Naive thymus-derived CD4-positive, alpha-beta T cell (primary cell): ENCODE data around the gene CACNG1. TPM values are rescaled to one million over a fixed set of nuclear protein-coding genes. Genes with fewer than 3 reads are reported as not detected.
"Not testable (repeated sequence)": the region's sequence is repeated elsewhere in the genome, so short reads cannot be mapped to it uniquely, and the experiment has no call there.

Experiments
- ATAC-seq: fragments of 150-1000 bp; cut with Tn5 transposase; 2 replicates; pipeline ENCODE4 v1.10.0; 2021; ENCODE audit warnings: mild to moderate bottlenecking, moderate library complexity
- CTCF ChIA-PET: fragments of 350-600 bp; sonication (Branson Sonifier 250); formaldehyde crosslinking; loops from one replicate; lab custom pipeline; 2021; ENCODE audit warnings: antibody characterized with exemption; lab: Charles Lee
- POLR2A ChIA-PET: fragments of 350-600 bp; sonication (Branson Sonifier 250); formaldehyde crosslinking; loops from one replicate; lab custom pipeline; 2021; ENCODE audit warnings: antibody characterized with exemption, inconsistent platforms; lab: Charles Lee
- DNase-seq, 9 donors: peaks; one replicate each; pipeline versions ENCODE4 v3.0.0 to v3.0.0-alpha.2; 2020 to 2022; ENCODE audit warnings: mixed read lengths in 1 of 9
- H3K27ac ChIP-seq: one replicate; pipeline ENCODE4 v1.7.0; 2013; ENCODE audit warnings: mild to moderate bottlenecking, low read depth, low read length, moderate library complexity
- H3K27me3 ChIP-seq, 2 donors: one replicate each; pipeline ENCODE4 v1.7.0; 2013; ENCODE audit warnings: low read length in 2 of 2, mild to moderate bottlenecking in 2 of 2, moderate library complexity in 2 of 2; ENCODE audit not compliant: control insufficient read depth in 2 of 2, insufficient read depth in 2 of 2
- H3K36me3 ChIP-seq, 3 experiments: 1 replicate in 2 of 3; 2 replicates in 1 of 3; pipeline ENCODE4 v1.7.0; 2013; ENCODE audit warnings: low read length in 3 of 3, mild to moderate bottlenecking in 3 of 3, moderate library complexity in 1 of 3; ENCODE audit not compliant: insufficient read depth in 3 of 3, control insufficient read depth in 2 of 3
- H3K4me1 ChIP-seq, 2 donors: one replicate each; pipeline ENCODE4 v1.7.0; 2013; ENCODE audit warnings: low read length in 2 of 2, mild to moderate bottlenecking in 2 of 2, moderate library complexity in 1 of 2; ENCODE audit not compliant: control insufficient read depth in 2 of 2, insufficient read depth in 2 of 2
- H3K4me3 ChIP-seq: 2 replicates; pipeline ENCODE4 v1.7.0; 2013; ENCODE audit warnings: mild to moderate bottlenecking, low read length
- H3K9me3 ChIP-seq, 3 experiments: 1 replicate in 2 of 3; 2 replicates in 1 of 3; pipeline ENCODE4 v1.7.0; 2013; ENCODE audit warnings: low read length in 3 of 3; ENCODE audit not compliant: control insufficient read depth in 2 of 3
- H3K27ac Mint-ChIP-seq, 9 donors: one replicate each; pipeline ENCODE4 v1.8.0; 2020 to 2022; ENCODE audit warnings: mixed read lengths in 9 of 9, mild to moderate bottlenecking in 8 of 9, moderate library complexity in 5 of 9, inconsistent platforms in 2 of 9
- H3K27me3 Mint-ChIP-seq, 5 donors: one replicate each; pipeline ENCODE4 v1.8.0; 2021 to 2022; ENCODE audit warnings: mixed read lengths in 5 of 5, mild to moderate bottlenecking in 1 of 5
- H3K36me3 Mint-ChIP-seq, 5 donors: one replicate each; pipeline ENCODE4 v1.8.0; 2020 to 2022; ENCODE audit warnings: mixed read lengths in 5 of 5, mild to moderate bottlenecking in 3 of 5, inconsistent platforms in 1 of 5
- H3K4me1 Mint-ChIP-seq, 7 donors: one replicate each; pipeline ENCODE4 v1.8.0; 2020 to 2022; ENCODE audit warnings: mixed read lengths in 7 of 7, mild to moderate bottlenecking in 3 of 7, inconsistent platforms in 1 of 7
- H3K4me3 Mint-ChIP-seq, 10 donors: one replicate each; pipeline ENCODE4 v1.8.0; 2020 to 2022; ENCODE audit warnings: mild to moderate bottlenecking in 10 of 10, mixed read lengths in 10 of 10, moderate library complexity in 6 of 10, inconsistent platforms in 2 of 10
- H3K9me3 Mint-ChIP-seq, 11 donors: one replicate each; pipeline ENCODE4 v1.8.0; 2020 to 2022; ENCODE audit warnings: mixed read lengths in 11 of 11, mild to moderate bottlenecking in 4 of 11, inconsistent platforms in 1 of 11, moderate library complexity in 1 of 11
- intact Hi-C, 2 donors: fragments of 100-400 bp; cut with micrococcal nuclease; formaldehyde crosslinking; loops; one replicate each; pipeline ENCODE4 v1.15.1; 2023
- polyA plus RNA-seq, 2 donors: library from polyadenylated mRNA; unstranded; fragments of 300-500 nt; fragmentation: Illumina TruSeq; gene quantifications; one replicate each; pipeline ENCODE4 v1.2.3, GENCODE V29; 2021
- total RNA-seq, 6 experiments: library from RNA in 5 of 6; stranded (reverse) in 5 of 6; gene quantifications; 1 replicate in 5 of 6; 2 replicates in 1 of 6; pipeline ENCODE4 v1.2.3 and lab custom pipeline; 2021 to 2026

Gene CACNG1
- total and polyA plus RNA-seq, 7 experiments from 2014 or later: not detected

- H3K27ac ChIP-seq, H3K27me3 Mint-ChIP-seq, DNase-seq, CTCF ChIA-PET, ATAC-seq, H3K27me3 ChIP-seq, H3K4me3 Mint-ChIP-seq, POLR2A ChIA-PET, H3K4me3 ChIP-seq, intact Hi-C loops, H3K9me3 ChIP-seq, H3K9me3 Mint-ChIP-seq, H3K4me1 ChIP-seq: not testable (repeated sequence)
- peaks cover 10 to 46% (median 39%) of the 10 kb centered on the region in 5 donors for H3K36me3 Mint-ChIP-seq
- H3K27ac Mint-ChIP-seq: peak overlapping the region in 1 of 9 donors; percentile 5
- peaks cover 0 to 11% (median 0%) of the 10 kb centered on the region in 3 experiments for H3K36me3 ChIP-seq
- peaks cover 15 to 68% (median 55%) of the 10 kb centered on the region in 7 donors for H3K4me1 Mint-ChIP-seq
These were observed 48.4 kb downstream of the CACNG1 start for GRCh38 chr17:67092710-67093109.

GRCh38 chr17:67093348-67093747 lies 49.0 kb downstream of the CACNG1 start:
- H3K27me3 Mint-ChIP-seq: no peaks in the 10 kb centered on the region
- peaks cover 10 to 48% (median 39%) of the 10 kb centered on the region in 5 donors for H3K36me3 Mint-ChIP-seq
- Histone ChIP-seq H3K9me3 (no peaks in the 10 kb centered on the region), H3K27ac (no peak overlapping the region), H3K4me3 (no peak overlapping the region), H3K4me1 (no peaks in the 10 kb centered on the region), H3K27me3 (no peaks in the 10 kb centered on the region), H3K36me3 (peaks cover 0 to 8% (median 0%) of the 10 kb centered on the region in 3 experiments)
- intact Hi-C loops: no loop called here
- H3K9me3 Mint-ChIP-seq: peaks cover 0 to 3% (median 0%) of the 10 kb centered on the region in 11 donors
- peak overlapping the region in 1 of 10 donors; percentile 2 for H3K4me3 Mint-ChIP-seq
- ChIA-PET POLR2A (no interaction called here), CTCF (no interaction called here)
- peaks cover 15 to 72% (median 60%) of the 10 kb centered on the region in 7 donors for H3K4me1 Mint-ChIP-seq
- H3K27ac Mint-ChIP-seq: peak overlapping the region in 1 of 9 donors; percentile 5
- DNase-seq (no peak), ATAC-seq (no peak)

GRCh38 chr17:67095291-67095690 lies 50.9 kb downstream of the CACNG1 start:
- not testable (repeated sequence) for DNase-seq, H3K27ac ChIP-seq
- peaks cover 14 to 78% (median 62%) of the 10 kb centered on the region in 7 donors for H3K4me1 Mint-ChIP-seq

GRCh38 chr17:67095803-67096202 lies 51.4 kb downstream of the CACNG1 start:
- POLR2A ChIA-PET: no interaction called here

More at GRCh38 chr17:67095291-67095690, 50.9 kb downstream of the CACNG1 start:
- H3K27ac Mint-ChIP-seq, POLR2A ChIA-PET, H3K4me3 ChIP-seq, H3K36me3 ChIP-seq, H3K4me1 ChIP-seq, H3K4me3 Mint-ChIP-seq, H3K9me3 Mint-ChIP-seq, H3K27me3 Mint-ChIP-seq, H3K9me3 ChIP-seq, intact Hi-C loops, H3K27me3 ChIP-seq, CTCF ChIA-PET, ATAC-seq: not testable (repeated sequence)
- H3K36me3 Mint-ChIP-seq: peaks cover 10 to 42% (median 33%) of the 10 kb centered on the region in 5 donors

GRCh38 chr17:67096609-67097008 lies 52.3 kb downstream of the CACNG1 start:
- Histone ChIP-seq H3K27me3 (no peaks in the 10 kb centered on the region), H3K4me3 (no peak overlapping the region), H3K9me3 (no peaks in the 10 kb centered on the region), H3K27ac (no peak overlapping the region), H3K36me3 (no peaks in the 10 kb centered on the region), H3K4me1 (no peaks in the 10 kb centered on the region)
- Mint-ChIP-seq H3K27me3 (no peaks in the 10 kb centered on the region), H3K9me3 (no peaks in the 10 kb centered on the region), H3K4me3 (no peak overlapping the region), H3K4me1 (peaks cover 18 to 82% (median 66%) of the 10 kb centered on the region in 7 donors), H3K36me3 (peaks cover 10 to 43% (median 32%) of the 10 kb centered on the region in 5 donors), H3K27ac (peak overlapping the region in 3 of 9 donors; percentile 4 to 15 (median 4))
- intact Hi-C loops: no loop called here
- no peak for ATAC-seq
- DNase-seq: no peak
- CTCF ChIA-PET: no interaction called here
- POLR2A ChIA-PET: interaction anchor here (0.6 kb wide), 2 partner anchors 269 to 870 kb away, joined by 3 read pairs; no protein-coding TSS in a partner anchor

More at GRCh38 chr17:67095803-67096202, 51.4 kb downstream of the CACNG1 start:
- no peak for DNase-seq
- H3K27me3 ChIP-seq: no peaks in the 10 kb centered on the region
- intact Hi-C loops: no loop called here
- no peak overlapping the region for H3K4me3 ChIP-seq
- Mint-ChIP-seq H3K36me3 (peaks cover 10 to 41% (median 32%) of the 10 kb centered on the region in 5 donors), H3K9me3 (no peaks in the 10 kb centered on the region), H3K4me3 (no peak overlapping the region), H3K27ac (no peak overlapping the region), H3K4me1 (peaks cover 18 to 78% (median 62%) of the 10 kb centered on the region in 7 donors), H3K27me3 (no peaks in the 10 kb centered on the region)
- H3K4me1 ChIP-seq: no peaks in the 10 kb centered on the region
- no peaks in the 10 kb centered on the region for H3K9me3 ChIP-seq
- H3K36me3 ChIP-seq: no peaks in the 10 kb centered on the region
- no peak for ATAC-seq
- CTCF ChIA-PET: no interaction called here
- H3K27ac ChIP-seq: no peak overlapping the region

GRCh38 chr17:67098006-67098405 lies 53.7 kb downstream of the CACNG1 start:
- Mint-ChIP-seq H3K4me1 (peaks cover 14 to 83% (median 69%) of the 10 kb centered on the region in 7 donors), H3K27me3 (no peaks in the 10 kb centered on the region)

GRCh38 chr17:67104641-67105040 lies 60.3 kb downstream of the CACNG1 start:
- Mint-ChIP-seq H3K36me3 (peaks cover 22 to 67% (median 45%) of the 10 kb centered on the region in 5 donors), H3K4me1 (peaks cover 10 to 44% (median 40%) of the 10 kb centered on the region in 7 donors)
- H3K36me3 ChIP-seq: peaks cover 6 to 44% (median 19%) of the 10 kb centered on the region in 3 experiments
- H3K9me3 ChIP-seq, H3K4me1 ChIP-seq, H3K4me3 Mint-ChIP-seq, H3K4me3 ChIP-seq, H3K9me3 Mint-ChIP-seq, H3K27me3 ChIP-seq, H3K27me3 Mint-ChIP-seq, intact Hi-C loops, POLR2A ChIA-PET, DNase-seq, H3K27ac Mint-ChIP-seq, H3K27ac ChIP-seq, CTCF ChIA-PET: not testable (repeated sequence)
- peak; percentile 47 for ATAC-seq

More at GRCh38 chr17:67098006-67098405, 53.7 kb downstream of the CACNG1 start:
- Mint-ChIP-seq H3K27ac (peak overlapping the region in 1 of 9 donors; percentile 67), H3K9me3 (no peaks in the 10 kb centered on the region), H3K36me3 (peaks cover 10 to 54% (median 33%) of the 10 kb centered on the region in 5 donors), H3K4me3 (no peak overlapping the region)
- Histone ChIP-seq H3K27ac (no peak overlapping the region), H3K36me3 (no peaks in the 10 kb centered on the region), H3K27me3 (no peaks in the 10 kb centered on the region), H3K4me3 (no peak overlapping the region), H3K4me1 (no peaks in the 10 kb centered on the region), H3K9me3 (no peaks in the 10 kb centered on the region)
- CTCF ChIA-PET: no interaction called here
- DNase-seq (no peak), ATAC-seq (no peak)
- intact Hi-C loops: no loop called here
- POLR2A ChIA-PET: interaction anchor here (0.7 kb wide), 1 partner anchor 14 kb away, joined by 3 read pairs; no protein-coding TSS in a partner anchor
